PFSK-1 (cell line): ENCODE results near the gene TOP2A.

Experiments
- FOXP2 ChIP-seq: optimal IDR thresholded peaks from 2 replicates; pipeline ENCODE3; 2011; ENCODE audit warnings: borderline replicate concordance, control low read depth, inconsistent platforms; ENCODE audit not compliant: insufficient read depth; ENCODE audit errors: extremely low read length, extremely low read depth
- POLR2AphosphoS5 ChIP-seq: IDR thresholded peaks from 2 replicates; pipeline ENCODE4 v1.6.1; 2012; ENCODE audit warnings: low read depth, mild to moderate bottlenecking, control low read depth, low read length, moderate library complexity
- SIN3A ChIP-seq: IDR thresholded peaks from 2 replicates; pipeline ENCODE4 v1.6.1; 2012; ENCODE audit warnings: mild to moderate bottlenecking, low read length, moderate library complexity, borderline replicate concordance; ENCODE audit not compliant: insufficient read depth
- TAF1 ChIP-seq: IDR thresholded peaks from 2 replicates; pipeline ENCODE4 v1.6.1; 2012; ENCODE audit warnings: low read length, control low read depth, borderline replicate concordance; ENCODE audit not compliant: insufficient read depth
- TF ChIP-seq, protein P1 (sequence below), 2 experiments: IDR thresholded peaks; 2 replicates each; pipeline versions ENCODE4 v1.6.1 to v1.8.0; 2011 to 2012; ENCODE audit warnings: low read depth in 2 of 2, low read length in 2 of 2, control low read depth in 1 of 2, inconsistent platforms in 1 of 2, mild to moderate bottlenecking in 1 of 2, moderate library complexity in 1 of 2; ENCODE audit not compliant: insufficient read depth in 1 of 2

TOP2A gene

GRCh38 chr17:40457964-40458791, 40.5 kb upstream of the TOP2A start:
- TF ChIP-seq, protein P1, sequence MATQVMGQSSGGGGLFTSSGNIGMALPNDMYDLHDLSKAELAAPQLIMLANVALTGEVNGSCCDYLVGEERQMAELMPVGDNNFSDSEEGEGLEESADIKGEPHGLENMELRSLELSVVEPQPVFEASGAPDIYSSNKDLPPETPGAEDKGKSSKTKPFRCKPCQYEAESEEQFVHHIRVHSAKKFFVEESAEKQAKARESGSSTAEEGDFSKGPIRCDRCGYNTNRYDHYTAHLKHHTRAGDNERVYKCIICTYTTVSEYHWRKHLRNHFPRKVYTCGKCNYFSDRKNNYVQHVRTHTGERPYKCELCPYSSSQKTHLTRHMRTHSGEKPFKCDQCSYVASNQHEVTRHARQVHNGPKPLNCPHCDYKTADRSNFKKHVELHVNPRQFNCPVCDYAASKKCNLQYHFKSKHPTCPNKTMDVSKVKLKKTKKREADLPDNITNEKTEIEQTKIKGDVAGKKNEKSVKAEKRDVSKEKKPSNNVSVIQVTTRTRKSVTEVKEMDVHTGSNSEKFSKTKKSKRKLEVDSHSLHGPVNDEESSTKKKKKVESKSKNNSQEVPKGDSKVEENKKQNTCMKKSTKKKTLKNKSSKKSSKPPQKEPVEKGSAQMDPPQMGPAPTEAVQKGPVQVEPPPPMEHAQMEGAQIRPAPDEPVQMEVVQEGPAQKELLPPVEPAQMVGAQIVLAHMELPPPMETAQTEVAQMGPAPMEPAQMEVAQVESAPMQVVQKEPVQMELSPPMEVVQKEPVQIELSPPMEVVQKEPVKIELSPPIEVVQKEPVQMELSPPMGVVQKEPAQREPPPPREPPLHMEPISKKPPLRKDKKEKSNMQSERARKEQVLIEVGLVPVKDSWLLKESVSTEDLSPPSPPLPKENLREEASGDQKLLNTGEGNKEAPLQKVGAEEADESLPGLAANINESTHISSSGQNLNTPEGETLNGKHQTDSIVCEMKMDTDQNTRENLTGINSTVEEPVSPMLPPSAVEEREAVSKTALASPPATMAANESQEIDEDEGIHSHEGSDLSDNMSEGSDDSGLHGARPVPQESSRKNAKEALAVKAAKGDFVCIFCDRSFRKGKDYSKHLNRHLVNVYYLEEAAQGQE (IDR thresholded peaks at IDR 0.05; ENCODE audit: insufficient read depth in 1 of 2, low read depth in 2 of 2, low read length in 2 of 2) = no peak
- TF ChIP-seq FOXP2 (no peak), POLR2AphosphoS5 (no peak), SIN3A (no peak), TAF1 (no peak)

- TF ChIP-seq FOXP2 = no peak
- no peak for TF ChIP-seq POLR2AphosphoS5
- no peak for TF ChIP-seq SIN3A
- no peak for TF ChIP-seq TAF1
- TF ChIP-seq, protein P1 (IDR thresholded peaks at IDR 0.05; ENCODE audit: insufficient read depth in 1 of 2, low read depth in 2 of 2, low read length in 2 of 2) = no peak
Observed at GRCh38 chr17:40457369-40457768, 39.7 kb upstream of the TOP2A start.

DNA sequence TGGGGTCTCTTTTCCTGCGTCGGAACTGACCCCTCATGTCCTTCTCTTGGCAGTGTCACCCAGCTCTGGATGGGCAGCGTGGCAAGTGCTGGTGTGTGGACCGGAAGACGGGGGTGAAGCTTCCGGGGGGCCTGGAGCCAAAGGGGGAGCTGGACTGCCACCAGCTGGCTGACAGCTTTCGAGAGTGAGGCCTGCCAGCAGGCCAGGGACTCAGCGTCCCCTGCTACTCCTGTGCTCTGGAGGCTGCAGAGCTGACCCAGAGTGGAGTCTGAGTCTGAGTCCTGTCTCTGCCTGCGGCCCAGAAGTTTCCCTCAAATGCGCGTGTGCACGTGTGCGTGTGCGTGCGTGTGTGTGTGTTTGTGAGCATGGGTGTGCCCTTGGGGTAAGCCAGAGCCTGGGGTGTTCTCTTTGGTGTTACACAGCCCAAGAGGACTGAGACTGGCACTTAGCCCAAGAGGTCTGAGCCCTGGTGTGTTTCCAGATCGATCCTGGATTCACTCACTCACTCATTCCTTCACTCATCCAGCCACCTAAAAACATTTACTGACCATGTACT, 38.8 kb upstream of the TOP2A start:
- no peak for TF ChIP-seq POLR2AphosphoS5
- no peak for TF ChIP-seq FOXP2
- TF ChIP-seq SIN3A = no peak
- TF ChIP-seq, protein P1 (IDR thresholded peaks at IDR 0.05; ENCODE audit: insufficient read depth in 1 of 2, low read depth in 2 of 2, low read length in 2 of 2) = no peak
- TF ChIP-seq TAF1 = no peak

DNA sequence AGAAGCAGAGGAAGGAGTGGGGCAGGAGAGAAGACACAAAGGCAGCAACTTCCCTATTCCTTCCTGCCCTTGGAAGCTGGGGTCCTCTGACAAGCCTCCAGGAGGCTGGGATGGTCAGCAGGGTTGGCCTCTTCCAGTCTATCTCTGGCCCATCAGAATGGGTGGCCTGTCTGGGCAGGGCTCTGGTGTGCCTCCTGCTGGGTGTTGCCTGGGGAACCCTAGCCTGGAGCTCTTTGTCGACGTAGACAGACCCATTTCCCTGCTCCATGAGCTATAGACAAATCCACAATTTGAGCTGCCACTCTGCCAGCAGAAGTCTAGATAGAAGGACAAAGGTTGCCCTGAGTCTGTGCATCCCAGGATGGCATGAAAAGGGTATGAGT, 36.9 kb upstream of the TOP2A start:
- TF ChIP-seq FOXP2 (no peak), TAF1 (no peak), POLR2AphosphoS5 (no peak), SIN3A (no peak)
- TF ChIP-seq, protein P1 (IDR thresholded peaks at IDR 0.05; ENCODE audit: insufficient read depth in 1 of 2, low read depth in 2 of 2, low read length in 2 of 2) = no peak
